SK-N-SH (cell line): Measurements from ENCODE around the gene WDR81. TPM values are rescaled to one million over a fixed set of nuclear protein-coding genes. Genes with fewer than 3 reads are reported as not detected.

Experiments used
- CTCF ChIA-PET: fragments of 300-600, 350-600 bp; formaldehyde crosslinking; extraction: SDS; loops from one replicate; lab custom pipeline; 2021; lab: Yijun Ruan, JAX
- POLR2A ChIA-PET: fragments of 350-600 bp; sonication (Branson Sonifier 250); formaldehyde crosslinking; extraction: SDS; loops from one replicate; lab custom pipeline; 2020; ENCODE audit warnings: antibody characterized with exemption, inconsistent platforms; lab: Yijun Ruan, JAX
- DNase-seq: peaks from one replicate; pipeline ENCODE4 v3.0.0; 2012
- H2AFZ ChIP-seq: fragments of 200-600 bp; sonication (generic); 2 replicates; pipeline ENCODE4 v1.8.1; 2016; ENCODE audit warnings: antibody characterized with exemption, mild to moderate bottlenecking, low read depth
- H3F3A ChIP-seq: fragments of 200-600 bp; sonication (generic); replicated peaks from 2 replicates; pipeline ENCODE3; 2016; ENCODE audit warnings: antibody characterized with exemption, mild to moderate bottlenecking; ENCODE audit not compliant: insufficient read depth
- H3K27ac ChIP-seq, 2 experiments: fragments of 200-500 bp in 1 of 2; fragments of 200-600 bp in 1 of 2; sonication (Bioruptor generic) in 1 of 2; sonication (generic), shearing (Covaris generic) in 1 of 2; 2 replicates each; pipeline versions ENCODE4 v1.5.1 to v1.6.1; 2014 to 2016; ENCODE audit warnings: low read depth in 2 of 2, inconsistent platforms in 1 of 2, low read length in 1 of 2, mild to moderate bottlenecking in 1 of 2, mixed read lengths in 1 of 2
- H3K27me3 ChIP-seq: fragments of 200-600 bp; sonication (generic), shearing (Covaris generic); 2 replicates; pipeline ENCODE4 v1.6.1; 2016; ENCODE audit warnings: mixed run types; ENCODE audit not compliant: insufficient read depth
- H3K36me3 ChIP-seq, 2 experiments: fragments of 200-500 bp in 1 of 2; fragments of 200-600 bp in 1 of 2; sonication (Bioruptor generic) in 1 of 2; sonication (generic) in 1 of 2; replicated peaks in 1 of 2; 2 replicates each; pipeline versions ENCODE3 to v1.5.1; 2014 to 2016; ENCODE audit warnings: low read length in 1 of 2, mild to moderate bottlenecking in 1 of 2; ENCODE audit not compliant: insufficient read depth in 2 of 2, control insufficient read depth in 1 of 2
- H3K4me1 ChIP-seq, 2 experiments: fragments of 200-500 bp in 1 of 2; fragments of 200-600 bp in 1 of 2; sonication (Bioruptor generic) in 1 of 2; sonication (generic), shearing (Covaris generic) in 1 of 2; 2 replicates each; pipeline versions ENCODE4 v1.5.1 to v1.6.1; 2014 to 2016; ENCODE audit warnings: low read depth in 1 of 2, low read length in 1 of 2, mixed run types in 1 of 2; ENCODE audit not compliant: insufficient read depth in 2 of 2, control insufficient read depth in 1 of 2
- H3K4me2 ChIP-seq: fragments of 200-600 bp; sonication (generic), shearing (Covaris generic); 2 replicates; pipeline ENCODE4 v1.6.1; 2017; ENCODE audit warnings: mixed run types
- H3K4me3 ChIP-seq, 2 experiments: fragments of 200-500 bp in 1 of 2; fragments of 200-600 bp in 1 of 2; sonication (Bioruptor generic) in 1 of 2; sonication (generic), shearing (Covaris generic) in 1 of 2; 2 replicates each; pipeline versions ENCODE4 v1.5.1 to v1.8.1; 2014 to 2016; ENCODE audit warnings: low read depth in 2 of 2, inconsistent platforms in 1 of 2, low read length in 1 of 2, mild to moderate bottlenecking in 1 of 2, mixed read lengths in 1 of 2, moderate library complexity in 1 of 2
- H3K79me2 ChIP-seq: fragments of 200-600 bp; sonication (generic); 2 replicates; pipeline ENCODE4 v1.8.1; 2017; ENCODE audit warnings: mild to moderate bottlenecking; ENCODE audit not compliant: insufficient read depth
- H3K9ac ChIP-seq: fragments of 200-600 bp; sonication (generic); 2 replicates; pipeline ENCODE4 v1.6.1; 2017; ENCODE audit warnings: mixed run types
- H3K9me2 ChIP-seq: fragments of 200-600 bp; sonication (generic); 2 replicates; pipeline ENCODE4 v1.6.1; 2017; ENCODE audit warnings: mixed run types
- H3K9me3 ChIP-seq: fragments of 200-600 bp; sonication (generic); 2 replicates; pipeline ENCODE4 v1.6.1; 2017; ENCODE audit warnings: mixed run types, mild to moderate bottlenecking, moderate library complexity
- H4K20me1 ChIP-seq: fragments of 200-600 bp; sonication (generic); 2 replicates; pipeline ENCODE4 v1.6.1; 2017; ENCODE audit warnings: mild to moderate bottlenecking, mixed run types; ENCODE audit not compliant: insufficient read depth
- CHD2 ChIP-seq: fragments of 150-350 bp; IDR thresholded peaks from 2 replicates; pipeline ENCODE4 v1.6.1; 2018; ENCODE audit warnings: low read length; ENCODE audit not compliant: partially characterized antibody
- ELF1 ChIP-seq: IDR thresholded peaks from 2 replicates; pipeline ENCODE4 v1.4.0; 2012
- FOSL2 ChIP-seq: IDR thresholded peaks from 2 replicates; pipeline ENCODE4 v1.4.0; 2012; ENCODE audit warnings: low read depth, mild to moderate bottlenecking, moderate library complexity, borderline replicate concordance
- FOXJ3 ChIP-seq: sonication (generic); formaldehyde crosslinking; IDR thresholded peaks from 2 replicates; pipeline ENCODE4 v1.5.1; 2020; ENCODE audit warnings: mild to moderate bottlenecking, missing genetic modification reagents
- GABPA ChIP-seq: IDR thresholded peaks from 2 replicates; pipeline ENCODE4 v1.4.0; 2012; ENCODE audit warnings: low read depth, mild to moderate bottlenecking
- GATA2 ChIP-seq: sonication (generic); formaldehyde crosslinking; IDR thresholded peaks from 2 replicates; pipeline ENCODE4 v1.5.0; 2020; ENCODE audit warnings: mild to moderate bottlenecking, missing genetic modification reagents
- IRF3 ChIP-seq: fragments of 150-350 bp; IDR thresholded peaks from 2 replicates; pipeline ENCODE4 v1.6.1; 2016; ENCODE audit warnings: mild to moderate bottlenecking, low read depth, low read length
- JUND ChIP-seq: IDR thresholded peaks from 2 replicates; pipeline ENCODE4 v1.4.0; 2012
- MEF2A ChIP-seq: IDR thresholded peaks from 2 replicates; pipeline ENCODE4 v1.4.0; 2012; ENCODE audit warnings: low read depth, borderline replicate concordance
- MXI1 ChIP-seq: IDR thresholded peaks from 2 replicates; pipeline ENCODE4 v1.6.1; 2012; ENCODE audit warnings: mild to moderate bottlenecking, low read depth, low read length, improper control_type of control experiment
- NFIC ChIP-seq: IDR thresholded peaks from 2 replicates; pipeline ENCODE4 v1.4.0; 2012; ENCODE audit warnings: borderline replicate concordance
- NRF1 ChIP-seq: IDR thresholded peaks from 2 replicates; pipeline ENCODE4 v1.6.1; 2012; ENCODE audit warnings: low read depth, mild to moderate bottlenecking, low read length
- PBX3 ChIP-seq: IDR thresholded peaks from 2 replicates; pipeline ENCODE4; 2012
- RAD21 ChIP-seq: IDR thresholded peaks from 2 replicates; pipeline ENCODE4 v1.6.1; 2012; ENCODE audit warnings: mild to moderate bottlenecking, low read length
- RCOR1 ChIP-seq: fragments of 150-350 bp; IDR thresholded peaks from 2 replicates; pipeline ENCODE4 v1.6.1; 2017; ENCODE audit warnings: antibody characterized with exemption, low read length
- SIN3A ChIP-seq: IDR thresholded peaks from 2 replicates; pipeline ENCODE4 v1.6.1; 2012; ENCODE audit warnings: low read depth, mild to moderate bottlenecking, low read length, moderate library complexity, borderline replicate concordance
- USF2 ChIP-seq: fragments of 150-350 bp; IDR thresholded peaks from 2 replicates; pipeline ENCODE4 v1.6.1; 2017; ENCODE audit warnings: antibody characterized with exemption, low read length, low read depth, borderline replicate concordance
- YY1 ChIP-seq: IDR thresholded peaks from 2 replicates; pipeline ENCODE4 v1.4.0; 2012; ENCODE audit warnings: low read depth, mild to moderate bottlenecking
- WGBS: methylation state at CpG from one replicate; pipeline ENCODE4 v1.1.6; 2017; ENCODE audit warnings: low lambda C conversion rate; 5-methylcytosine and 5-hydroxymethylcytosine counted together
- polyA plus RNA-seq, 3 experiments: library from polyadenylated mRNA; depleted of rRNA; stranded (reverse); fragments of >200 nt; gene quantifications; 2 replicates each; pipeline ENCODE4 v1.2.3, GENCODE V29; 2012
- TF ChIP-seq, protein P1 (sequence below): IDR thresholded peaks from 2 replicates; pipeline ENCODE4 v1.4.0; 2012; ENCODE audit warnings: low read depth, borderline replicate concordance

The WDR81 gene
- polyA plus RNA-seq, 1 of the 3 experiments (the other 2 are of a cell fraction): 9.3 TPM

DNA sequence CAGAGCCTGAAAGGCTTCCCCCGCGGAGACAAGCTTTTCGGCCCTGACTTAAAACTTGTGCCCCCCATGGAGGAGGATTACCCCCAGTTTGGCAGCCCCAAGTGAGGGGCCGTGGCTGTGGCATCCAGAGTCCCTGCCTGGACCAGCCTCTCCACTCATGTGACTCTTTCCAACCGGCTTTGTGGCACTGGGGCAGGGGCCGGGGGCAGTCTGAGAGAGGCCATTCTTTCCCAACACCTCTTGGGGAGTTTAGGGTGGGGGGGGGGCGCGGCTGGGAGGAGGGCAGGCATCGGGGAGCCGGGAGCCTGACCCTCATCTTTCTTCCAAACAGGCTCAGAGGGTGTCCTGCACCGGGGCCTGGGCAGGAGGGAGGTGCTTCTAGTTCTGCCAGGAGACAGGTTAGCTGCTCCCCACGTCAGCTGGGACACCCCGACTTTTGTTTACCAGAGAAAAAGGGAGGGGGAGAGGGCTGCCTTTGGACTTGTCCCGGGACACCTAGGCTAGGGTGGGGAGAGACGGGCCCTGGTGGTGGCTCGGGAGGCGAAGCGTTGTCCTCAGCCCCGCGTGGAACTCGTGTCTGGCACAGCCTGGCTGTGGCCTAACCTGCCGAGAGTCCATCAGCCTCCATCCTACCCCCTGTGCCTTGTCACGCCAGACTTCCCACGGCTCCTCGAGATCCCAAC is 30.1 kb downstream of the WDR81 start:
- CTCF ChIA-PET: interaction anchor here (0.6 to 1.5 kb wide), 4 partner anchors 30 to 656 kb away, joined by 3 to 5 read pairs (median 4); partner anchors contain the start of gene WDR81
- no peaks in the 10 kb centered on the region for H3K36me3 ChIP-seq

More for the DNA sequence above, 30.1 kb downstream of the WDR81 start:
- Histone ChIP-seq H3K9me2 (no peaks in the 10 kb centered on the region), H2AFZ (no peak overlapping the region), H3K9ac (no peak overlapping the region), H4K20me1 (no peaks in the 10 kb centered on the region), H3K4me3 (no peak overlapping the region), H3K4me2 (no peak overlapping the region), H3F3A (no peaks in the 10 kb centered on the region), H3K27me3 (no peaks in the 10 kb centered on the region), H3K9me3 (no peaks in the 10 kb centered on the region), H3K79me2 (no peaks in the 10 kb centered on the region), H3K27ac (peak overlapping the region in 1 of 2 experiments; percentile 61; a peak in 2 of 4 replicates), H3K4me1 (peaks cover 0 to 14% of the 10 kb centered on the region in 2 experiments; a peak in 1 of 4 replicates)
- TF ChIP-seq, protein P1, sequence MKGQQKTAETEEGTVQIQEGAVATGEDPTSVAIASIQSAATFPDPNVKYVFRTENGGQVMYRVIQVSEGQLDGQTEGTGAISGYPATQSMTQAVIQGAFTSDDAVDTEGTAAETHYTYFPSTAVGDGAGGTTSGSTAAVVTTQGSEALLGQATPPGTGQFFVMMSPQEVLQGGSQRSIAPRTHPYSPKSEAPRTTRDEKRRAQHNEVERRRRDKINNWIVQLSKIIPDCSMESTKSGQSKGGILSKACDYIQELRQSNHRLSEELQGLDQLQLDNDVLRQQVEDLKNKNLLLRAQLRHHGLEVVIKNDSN: no peak
- no peak for TF ChIP-seq GABPA
- no peak for TF ChIP-seq NRF1
- TF ChIP-seq JUND: no peak
- no peak for TF ChIP-seq CHD2
- TF ChIP-seq RCOR1: no peak
- TF ChIP-seq FOSL2: no peak
- TF ChIP-seq MXI1: no peak
- TF ChIP-seq FOXJ3 (CRISPR knock-in tag): no peak
- TF ChIP-seq SIN3A: no peak
- no peak for TF ChIP-seq NFIC
- TF ChIP-seq USF2: no peak
- no peak for TF ChIP-seq YY1
- no peak for TF ChIP-seq RAD21
- no peak for TF ChIP-seq ELF1
- TF ChIP-seq GATA2 (CRISPR knock-in tag): no peak
- no peak for TF ChIP-seq MEF2A
- TF ChIP-seq PBX3: no peak
- TF ChIP-seq IRF3: no peak
- DNase-seq: peak; percentile 52
- POLR2A ChIA-PET: interaction anchor here (1.2 to 1.8 kb wide), 2 partner anchors 9 to 75 kb away, joined by 4 to 6 read pairs; partner anchors contain the start of genes RPA1 and SMYD4
- 89% methylated on average over 16 of the region's 25 CpGs for WGBS
